ENCODE data around the gene MGAM2. TPM values are rescaled to one million over a fixed set of nuclear protein-coding genes. Genes with fewer than 3 reads are reported as not detected.

Gene MGAM2
- total and polyA plus RNA-seq, 8 donors: 0.03 to 4.6 (median 0.17) TPM

DNA sequence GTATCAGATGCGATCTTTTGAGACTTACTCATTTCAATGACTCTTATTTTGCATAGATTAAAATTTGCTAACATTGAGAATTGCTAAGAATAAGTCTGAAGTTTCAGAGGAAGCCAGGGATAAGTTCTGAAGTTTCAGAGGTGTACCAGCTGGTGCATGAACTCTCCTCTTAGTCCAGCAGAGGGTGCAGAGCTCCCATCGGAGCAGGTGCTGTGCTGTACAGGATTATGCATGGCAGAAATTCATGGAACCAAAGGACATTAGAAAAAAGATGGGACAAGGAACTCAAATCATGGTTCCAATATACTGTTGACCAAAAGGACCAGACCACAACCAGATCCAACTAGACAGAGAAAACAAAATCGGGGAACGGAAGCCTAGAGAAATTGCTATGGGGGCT, 41.9 kb downstream of the MGAM2 start:
- no peak overlapping the region for H3K27ac ChIP-seq
- no peaks in the 10 kb centered on the region for H3K9me3 ChIP-seq
- H3K27me3 ChIP-seq: no peaks in the 10 kb centered on the region
- DNase-seq (no peak), ATAC-seq (peak; percentile 79)
- no peak overlapping the region for H3K4me3 ChIP-seq
- TF ChIP-seq, protein P1, sequence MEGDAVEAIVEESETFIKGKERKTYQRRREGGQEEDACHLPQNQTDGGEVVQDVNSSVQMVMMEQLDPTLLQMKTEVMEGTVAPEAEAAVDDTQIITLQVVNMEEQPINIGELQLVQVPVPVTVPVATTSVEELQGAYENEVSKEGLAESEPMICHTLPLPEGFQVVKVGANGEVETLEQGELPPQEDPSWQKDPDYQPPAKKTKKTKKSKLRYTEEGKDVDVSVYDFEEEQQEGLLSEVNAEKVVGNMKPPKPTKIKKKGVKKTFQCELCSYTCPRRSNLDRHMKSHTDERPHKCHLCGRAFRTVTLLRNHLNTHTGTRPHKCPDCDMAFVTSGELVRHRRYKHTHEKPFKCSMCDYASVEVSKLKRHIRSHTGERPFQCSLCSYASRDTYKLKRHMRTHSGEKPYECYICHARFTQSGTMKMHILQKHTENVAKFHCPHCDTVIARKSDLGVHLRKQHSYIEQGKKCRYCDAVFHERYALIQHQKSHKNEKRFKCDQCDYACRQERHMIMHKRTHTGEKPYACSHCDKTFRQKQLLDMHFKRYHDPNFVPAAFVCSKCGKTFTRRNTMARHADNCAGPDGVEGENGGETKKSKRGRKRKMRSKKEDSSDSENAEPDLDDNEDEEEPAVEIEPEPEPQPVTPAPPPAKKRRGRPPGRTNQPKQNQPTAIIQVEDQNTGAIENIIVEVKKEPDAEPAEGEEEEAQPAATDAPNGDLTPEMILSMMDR (IDR thresholded peaks at IDR 0.05): peak in 1 of 2 donors; percentile 19
- no peaks in the 10 kb centered on the region for H3K36me3 ChIP-seq
- no peaks in the 10 kb centered on the region for H3K4me1 ChIP-seq
- intact Hi-C loops (cut with DNase I): no loop called here

DNA sequence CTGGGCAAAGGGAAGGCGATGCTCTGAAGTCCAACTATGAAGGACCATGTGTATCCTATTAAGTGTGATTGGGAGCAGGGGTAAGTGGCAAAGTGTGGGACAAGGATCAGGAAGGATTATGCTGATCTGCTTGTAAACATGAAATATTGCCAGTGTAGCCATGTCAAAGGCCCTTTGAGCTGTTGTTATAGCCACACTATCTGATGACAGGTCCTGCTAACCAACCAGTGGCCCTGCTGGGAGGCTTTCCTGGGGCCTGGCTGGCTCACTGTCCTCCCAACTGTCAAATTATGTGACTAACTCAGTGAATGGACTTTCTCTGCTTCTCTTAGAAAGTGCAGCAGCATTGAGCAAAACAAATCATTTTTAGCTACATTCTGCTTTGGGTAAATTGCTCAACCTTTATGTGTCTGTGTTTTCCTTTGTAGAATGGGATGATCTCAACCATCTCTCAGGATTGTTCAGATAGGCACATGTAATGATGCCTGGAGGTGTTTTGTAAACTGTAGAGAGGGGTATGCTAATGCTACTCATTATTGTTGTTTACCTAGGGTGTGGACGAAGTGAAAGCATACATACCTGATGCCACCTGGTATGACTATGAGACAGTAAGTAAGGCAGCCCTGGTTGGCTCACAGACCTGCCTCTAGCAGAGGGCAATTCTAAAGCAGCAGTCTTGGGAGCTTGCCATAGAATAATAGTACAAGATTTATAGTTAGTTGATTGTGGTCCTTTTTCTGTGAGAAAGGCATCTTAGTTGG, 47.4 kb downstream of the MGAM2 start:
- Histone ChIP-seq H3K4me1 (no peaks in the 10 kb centered on the region), H3K4me3 (no peak overlapping the region), H3K27ac (no peak overlapping the region), H3K9me3 (no peaks in the 10 kb centered on the region), H3K36me3 (no peaks in the 10 kb centered on the region), H3K27me3 (no peaks in the 10 kb centered on the region)
- ATAC-seq (no peak), DNase-seq (no peak)
- intact Hi-C loops (cut with DNase I): no loop called here
- TF ChIP-seq, protein P1 (IDR thresholded peaks at IDR 0.05): no peak

DNA sequence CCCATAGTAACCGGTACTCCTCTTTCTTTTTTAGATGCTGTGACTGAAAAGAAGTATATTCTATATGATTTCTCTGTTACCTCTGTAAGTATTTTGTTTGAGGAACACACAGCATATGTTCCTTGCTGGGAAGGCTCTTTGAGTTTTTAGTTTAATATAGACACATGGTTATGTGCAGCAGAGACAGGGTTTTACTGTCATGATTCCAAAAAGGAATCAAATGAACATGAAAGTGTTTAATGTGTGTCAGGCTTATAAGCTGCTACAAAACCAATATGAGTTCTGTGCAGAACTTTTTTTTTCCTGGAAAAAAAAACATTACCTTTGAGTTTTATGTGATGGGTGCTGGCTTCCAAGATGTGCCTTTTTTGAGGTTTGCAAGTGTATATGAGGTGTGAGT, 50.4 kb downstream of the MGAM2 start:
- H3K27me3 ChIP-seq: no peaks in the 10 kb centered on the region
- no peak for DNase-seq
- H3K27ac ChIP-seq: no peak overlapping the region
- intact Hi-C loops (cut with DNase I): no loop called here
- H3K9me3 ChIP-seq: no peaks in the 10 kb centered on the region
- no peaks in the 10 kb centered on the region for H3K4me1 ChIP-seq
- TF ChIP-seq, protein P1 (IDR thresholded peaks at IDR 0.05): no peak
- H3K4me3 ChIP-seq: no peak overlapping the region
- no peaks in the 10 kb centered on the region for H3K36me3 ChIP-seq
- ATAC-seq: no peak

DNA sequence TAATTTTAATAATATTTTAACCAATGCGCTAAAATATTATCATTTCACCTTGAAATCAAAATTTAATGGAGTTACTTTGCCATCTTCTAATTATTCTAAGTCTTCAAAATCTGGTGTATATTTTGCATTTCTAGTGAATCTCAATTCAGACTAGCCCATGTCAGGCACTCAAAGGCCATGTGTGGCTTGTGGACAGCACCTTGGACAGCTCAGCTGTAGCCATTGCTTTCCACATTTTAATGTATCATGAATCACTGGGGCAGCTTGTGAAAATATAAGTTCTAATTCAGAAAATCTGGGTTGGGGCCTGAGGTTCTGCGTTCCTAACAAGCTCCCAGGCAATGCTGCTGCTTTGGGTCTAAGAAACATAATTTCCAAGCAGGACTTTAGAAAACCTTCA, 57.2 kb downstream of the MGAM2 start:
- H3K36me3 ChIP-seq: no peaks in the 10 kb centered on the region
- no peaks in the 10 kb centered on the region for H3K9me3 ChIP-seq
- no peak overlapping the region for H3K4me3 ChIP-seq
- TF ChIP-seq, protein P1 (IDR thresholded peaks at IDR 0.05): no peak
- H3K27me3 ChIP-seq: no peaks in the 10 kb centered on the region
- H3K4me1 ChIP-seq: no peaks in the 10 kb centered on the region
- no peak for DNase-seq
- H3K27ac ChIP-seq: no peak overlapping the region
- intact Hi-C loops (cut with DNase I): no loop called here
- no peak for ATAC-seq

DNA sequence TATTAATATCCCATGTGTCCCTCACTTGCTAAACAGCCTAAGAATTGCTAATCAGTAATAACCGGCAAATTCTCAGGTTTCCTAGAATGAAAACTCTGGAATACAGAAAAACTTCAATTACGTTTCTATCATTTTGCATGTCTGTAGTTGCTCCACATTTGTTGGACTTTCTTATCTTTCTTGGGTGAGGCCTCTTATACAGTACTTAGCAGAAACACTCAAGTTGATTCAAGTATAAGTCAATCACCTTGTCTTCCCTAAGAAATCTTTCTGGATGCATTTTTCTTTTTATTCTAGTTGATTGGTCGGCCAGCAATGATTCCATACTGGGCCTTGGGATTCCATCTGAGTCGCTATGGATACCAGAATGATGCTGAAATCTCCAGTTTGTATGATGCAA, 61.4 kb downstream of the MGAM2 start:
- TF ChIP-seq, protein P1 (IDR thresholded peaks at IDR 0.05): no peak
- H3K27me3 ChIP-seq: no peaks in the 10 kb centered on the region
- no peaks in the 10 kb centered on the region for H3K9me3 ChIP-seq
- H3K36me3 ChIP-seq: no peaks in the 10 kb centered on the region
- intact Hi-C loops (cut with DNase I): no loop called here
- no peak overlapping the region for H3K27ac ChIP-seq
- DNase-seq (no peak), ATAC-seq (peak; percentile 69)
- H3K4me3 ChIP-seq: no peak overlapping the region
- H3K4me1 ChIP-seq: peaks cover 0 to 12% of the 10 kb centered on the region in 2 donors

All from left lung (tissue), 10 donors.